ENCODE measurements around the gene MATCAP1.

MATCAP1 gene

DNA sequence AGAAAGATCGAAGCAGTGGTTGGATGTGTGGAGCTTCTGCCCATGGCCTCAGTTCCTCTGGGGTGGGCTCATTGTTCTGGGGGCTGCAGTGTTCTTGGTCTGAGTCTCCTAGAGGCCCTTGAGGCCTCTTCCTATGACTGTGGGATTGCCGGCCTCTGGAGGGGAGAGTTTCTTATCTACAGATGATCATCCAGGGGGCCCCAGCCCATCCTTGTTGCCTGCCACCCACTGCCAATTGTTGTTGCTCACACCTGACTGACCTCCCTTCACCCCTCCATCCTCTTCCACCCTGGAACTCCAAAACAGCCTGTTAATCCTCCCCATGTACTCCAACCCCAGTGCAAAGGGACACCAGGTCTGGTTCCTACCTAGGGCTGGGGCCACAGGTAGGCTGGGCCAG, 38.8 kb downstream of the MATCAP1 start:
- in situ Hi-C loops (cut with MboI; ENCODE audit: low sequenced_read_pairs) = no loop called here

DNA sequence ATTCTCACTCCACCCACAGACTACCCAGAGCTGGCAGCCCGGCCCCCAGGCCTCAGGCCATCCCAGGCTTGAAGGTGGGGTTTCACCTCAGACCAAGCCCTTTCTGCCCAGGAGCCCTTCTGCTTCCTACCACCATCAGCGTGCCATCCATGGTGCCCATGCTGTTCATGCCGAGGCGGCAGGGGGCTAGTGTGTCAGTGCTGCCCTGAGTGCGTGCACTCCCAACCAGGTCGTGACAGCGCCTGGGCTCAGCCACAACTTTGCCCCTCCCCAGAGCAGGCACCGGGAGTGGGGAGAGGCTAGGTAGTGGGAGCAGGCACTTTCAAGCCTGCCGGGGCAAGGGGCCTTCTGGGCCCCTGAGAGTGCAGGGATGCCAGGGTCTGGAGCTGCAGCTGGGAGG, 41.4 kb downstream of the MATCAP1 start:
- in situ Hi-C loops (cut with MboI; ENCODE audit: low sequenced_read_pairs) = no loop called here

DNA sequence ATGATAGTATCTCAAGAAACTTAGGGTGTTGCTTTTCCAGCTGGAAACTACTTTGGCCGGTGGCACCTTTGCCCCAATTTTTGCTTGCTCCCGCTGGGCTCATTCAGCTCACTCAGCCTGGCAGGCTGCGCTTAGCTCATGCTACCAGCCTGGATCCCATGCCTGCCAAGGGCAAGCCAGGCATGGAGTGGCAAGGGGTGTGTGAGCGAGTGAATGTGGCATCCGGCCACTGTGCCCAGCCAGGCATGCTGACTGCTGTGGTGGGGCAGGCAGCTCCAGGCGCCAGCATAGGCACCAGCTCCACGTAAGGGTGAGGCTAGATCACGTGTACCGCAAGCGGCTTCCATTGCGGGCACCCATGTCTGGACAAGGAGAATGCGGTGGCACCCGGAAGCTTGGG, 42.4 kb downstream of the MATCAP1 start:
- in situ Hi-C loops (cut with MboI; ENCODE audit: low sequenced_read_pairs) = no loop called here

DNA sequence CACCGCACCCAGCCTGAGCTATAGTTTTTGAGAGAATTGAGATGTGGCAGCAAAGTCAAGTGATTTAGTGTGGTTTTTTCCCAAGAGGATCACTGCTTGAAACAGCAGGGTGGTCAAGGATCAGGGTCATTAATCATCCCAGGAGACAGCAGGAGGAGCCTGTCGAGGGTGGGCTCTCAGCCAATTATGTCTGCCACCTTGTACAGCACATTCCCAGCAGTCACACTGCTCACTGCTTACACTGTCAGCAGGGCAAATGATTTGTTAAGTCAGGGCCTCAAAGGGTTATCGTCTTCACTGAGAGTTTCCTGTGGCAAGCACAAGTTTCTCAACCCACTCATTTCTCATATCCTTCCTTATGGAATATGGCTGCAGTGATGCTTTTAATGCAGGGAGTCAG, 46.2 kb downstream of the MATCAP1 start:
- in situ Hi-C loops (cut with MboI; ENCODE audit: low sequenced_read_pairs) = no loop called here

DNA sequence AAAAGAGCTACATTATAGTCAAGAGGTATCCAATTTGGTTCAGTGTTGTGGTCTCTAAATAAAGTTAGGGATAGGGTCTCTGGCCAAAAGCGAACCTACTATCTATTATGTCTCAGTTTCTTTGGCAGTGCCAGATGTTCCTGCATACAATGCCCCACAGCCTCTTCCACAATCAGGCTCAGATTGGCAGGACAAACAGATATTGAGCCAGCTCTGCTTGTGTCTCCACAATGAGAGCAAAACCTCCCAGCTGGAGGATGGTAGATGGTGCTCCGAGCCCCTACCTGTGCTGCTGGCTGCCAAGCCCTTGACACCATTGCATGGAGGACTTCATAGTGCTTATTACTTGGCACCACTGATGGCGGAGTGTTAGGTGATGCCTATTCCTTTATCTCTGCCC, 54.3 kb downstream of the MATCAP1 start:
- in situ Hi-C loops (cut with MboI; ENCODE audit: low sequenced_read_pairs) = no loop called here

DNA sequence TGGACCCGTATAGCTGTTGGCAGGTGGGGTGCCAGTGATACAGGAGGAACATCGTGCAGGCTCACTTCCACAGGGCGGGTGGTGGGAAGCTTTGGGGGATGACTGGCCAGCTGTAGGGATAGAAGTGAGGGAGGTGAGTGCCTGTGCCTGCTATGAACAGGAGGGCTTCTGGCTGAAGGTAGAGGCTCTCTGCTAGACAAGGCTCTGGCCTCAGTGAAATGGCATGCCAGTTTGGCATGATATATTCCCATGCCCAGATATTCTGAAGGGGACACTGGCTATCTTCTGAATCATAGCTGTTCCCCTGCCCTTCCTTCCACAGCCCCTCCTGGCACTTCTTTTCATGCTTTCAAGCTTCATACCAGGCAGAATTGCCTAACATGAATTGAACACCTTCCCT, 54.9 kb downstream of the MATCAP1 start:
- in situ Hi-C loops (cut with MboI; ENCODE audit: low sequenced_read_pairs) = no loop called here

DNA sequence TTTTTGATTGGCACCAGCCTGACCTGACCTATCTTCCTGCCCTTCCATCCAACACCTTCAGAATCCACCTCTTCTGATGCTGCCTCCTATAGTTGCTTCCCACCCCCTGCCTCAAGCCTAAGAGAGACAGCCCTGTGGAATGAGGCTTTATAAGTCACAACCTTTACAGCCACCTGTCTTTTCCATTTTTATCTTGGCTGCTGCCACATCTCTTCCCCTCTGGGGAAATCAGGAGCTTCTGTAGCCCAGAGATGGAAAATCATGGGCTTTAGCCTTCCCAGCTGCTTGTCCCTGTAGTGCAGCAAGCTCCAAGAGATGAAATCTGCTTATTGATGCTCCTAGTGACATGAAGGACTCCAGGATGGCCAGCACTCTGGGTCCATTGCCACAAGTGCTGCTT, 55.3 kb downstream of the MATCAP1 start:
- in situ Hi-C loops (cut with MboI; ENCODE audit: low sequenced_read_pairs) = no loop called here
